ENCODE measurements around the gene ARID3B.
A peak's percentile ranks its signal among the peaks of the same experiment; 100 is the strongest.

ARID3B gene

DNA sequence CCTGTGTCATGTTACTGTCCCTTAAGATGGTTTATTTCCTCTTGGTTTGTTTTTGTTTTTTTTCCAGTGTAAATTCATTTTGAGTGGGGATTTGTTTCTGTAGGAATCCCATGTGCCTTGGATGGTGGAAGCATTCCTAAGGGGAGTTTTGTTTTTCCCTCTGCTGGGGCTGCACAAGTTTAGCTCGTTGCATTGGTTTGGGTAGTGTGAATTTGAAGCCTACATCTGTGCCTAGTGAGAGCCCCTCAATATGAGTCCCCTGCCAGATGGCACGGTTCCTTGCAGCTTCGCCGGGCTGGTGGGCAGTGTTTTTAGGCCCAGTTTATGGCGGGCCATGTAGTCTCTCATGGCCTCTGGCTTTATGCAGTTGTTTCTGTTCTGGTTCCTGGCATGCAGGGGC lies 17.7 kb downstream of the ARID3B start:
- Mint-ChIP-seq H3K4me3 (no peak overlapping the region), H3K27me3 (no peaks in the 10 kb centered on the region), H3K9me3 (no peaks in the 10 kb centered on the region), H3K27ac (no peak overlapping the region), H3K4me1 (ENCODE audit: low read depth in 2 of 2) (peaks cover 19 to 46% of the 10 kb centered on the region in 2 donors), H3K36me3 (ENCODE audit: insufficient read depth) (peaks cover 57% of the 10 kb centered on the region)
- DNase-seq: no peak
- ATAC-seq (replicated peaks): no peak

DNA sequence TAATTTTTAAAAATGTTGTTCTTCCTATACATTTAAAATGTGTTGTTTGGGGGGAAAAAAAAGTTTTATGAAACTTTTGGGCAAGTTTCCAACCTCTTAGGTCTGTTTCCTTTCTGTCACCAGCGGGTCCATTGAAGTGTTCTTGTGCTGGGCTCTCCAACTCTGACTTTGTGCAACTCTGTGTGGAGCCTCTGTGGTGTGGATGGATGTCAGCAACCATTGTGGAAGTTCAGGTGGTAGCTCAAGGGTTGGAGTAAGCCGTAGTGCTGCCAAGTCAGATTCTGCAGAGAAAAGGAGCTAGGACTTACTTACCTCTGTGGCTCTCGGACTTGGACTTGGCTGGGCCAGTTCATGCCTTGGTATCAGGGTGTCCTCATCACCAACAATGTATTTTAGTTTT lies 22.4 kb downstream of the ARID3B start:
- no peaks in the 10 kb centered on the region for H3K9me3 Mint-ChIP-seq
- peaks cover 51% of the 10 kb centered on the region for H3K36me3 Mint-ChIP-seq (ENCODE audit: insufficient read depth)
- peaks cover 35 to 58% of the 10 kb centered on the region in 2 donors for H3K4me1 Mint-ChIP-seq (ENCODE audit: low read depth in 2 of 2)
- peak overlapping the region; percentile 15 to 53 for H3K27ac Mint-ChIP-seq
- ATAC-seq (replicated peaks): no peak
- no peak overlapping the region for H3K4me3 Mint-ChIP-seq
- DNase-seq: no peak
- H3K27me3 Mint-ChIP-seq: no peaks in the 10 kb centered on the region

DNA sequence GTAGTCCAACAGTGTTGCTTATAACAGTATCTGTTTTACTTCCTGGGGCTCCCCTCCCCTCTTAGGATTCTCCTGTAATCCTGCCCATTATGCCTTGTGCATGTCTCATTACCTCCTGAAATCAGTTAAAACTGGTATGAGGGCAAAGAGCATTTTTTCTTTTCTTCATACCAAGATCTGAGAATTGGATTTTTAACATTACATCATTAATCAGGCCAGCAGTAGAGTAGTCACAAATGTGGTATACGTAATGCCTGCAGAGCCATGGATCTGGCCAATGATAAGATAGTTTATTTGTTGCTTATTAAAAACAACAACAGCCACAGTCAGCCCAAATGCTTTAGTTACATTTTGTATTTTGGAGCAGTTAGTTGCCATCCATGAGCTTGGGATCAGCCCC lies 23.2 kb downstream of the ARID3B start:
- H3K4me3 Mint-ChIP-seq: no peak overlapping the region
- no peak for ATAC-seq (replicated peaks)
- H3K27ac Mint-ChIP-seq: peak overlapping the region; percentile 15 to 16
- no peak for DNase-seq
- H3K4me1 Mint-ChIP-seq (ENCODE audit: low read depth in 2 of 2): peaks cover 34 to 51% of the 10 kb centered on the region in 2 donors
- H3K36me3 Mint-ChIP-seq (ENCODE audit: insufficient read depth): peaks cover 46% of the 10 kb centered on the region
- no peaks in the 10 kb centered on the region for H3K27me3 Mint-ChIP-seq
- no peaks in the 10 kb centered on the region for H3K9me3 Mint-ChIP-seq

- no peak for DNase-seq
- Mint-ChIP-seq H3K27ac (peak overlapping the region; percentile 14 to 80), H3K4me3 (no peak overlapping the region), H3K4me1 (ENCODE audit: low read depth in 2 of 2) (peaks cover 32 to 57% of the 10 kb centered on the region in 2 donors), H3K36me3 (ENCODE audit: insufficient read depth) (peaks cover 37% of the 10 kb centered on the region), H3K27me3 (no peaks in the 10 kb centered on the region), H3K9me3 (no peaks in the 10 kb centered on the region)
- no peak for ATAC-seq (replicated peaks)
These were observed 24.5 kb downstream of the ARID3B start for GRCh38 chr15:74565381-74566085.

DNA sequence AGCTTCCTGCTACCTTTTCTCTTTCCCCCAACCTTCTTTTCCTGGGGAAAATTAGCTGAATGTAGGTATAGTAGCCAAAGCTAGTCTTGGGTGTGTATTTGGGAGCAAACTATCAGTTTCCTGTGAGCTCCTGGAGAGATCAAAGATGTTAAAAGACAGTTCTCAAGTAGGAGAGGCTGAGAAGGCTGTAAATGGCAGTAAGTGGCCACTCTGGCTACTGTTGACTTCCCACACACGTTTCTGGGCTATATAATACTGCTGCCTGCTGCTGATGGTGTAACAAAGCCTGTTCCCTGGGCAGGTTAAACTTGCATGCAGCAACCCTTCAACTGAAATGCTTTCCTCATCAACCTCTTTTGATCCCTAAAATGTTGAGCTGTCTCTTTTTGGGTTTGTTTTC lies 27.6 kb downstream of the ARID3B start:
- Mint-ChIP-seq H3K4me1 (ENCODE audit: low read depth in 2 of 2) (peaks cover 24 to 48% of the 10 kb centered on the region in 2 donors), H3K4me3 (no peak overlapping the region), H3K36me3 (ENCODE audit: insufficient read depth) (peaks cover 39% of the 10 kb centered on the region), H3K27me3 (no peaks in the 10 kb centered on the region), H3K9me3 (no peaks in the 10 kb centered on the region), H3K27ac (peak overlapping the region; percentile 51 to 80)
- DNase-seq: no peak
- ATAC-seq (replicated peaks): no peak

- no peak overlapping the region for H3K4me3 Mint-ChIP-seq
These were observed 28.7 kb downstream of the ARID3B start for GRCh38 chr15:74569731-74570070.

GRCh38 chr15:74571191-74571590 lies 30.2 kb downstream of the ARID3B start:
- no peak overlapping the region for H3K4me3 Mint-ChIP-seq
- H3K9me3 Mint-ChIP-seq: no peaks in the 10 kb centered on the region
- no peaks in the 10 kb centered on the region for H3K27me3 Mint-ChIP-seq
- H3K27ac Mint-ChIP-seq: peak overlapping the region; percentile 16 to 51
- DNase-seq (no peak), ATAC-seq (replicated peaks) (no peak)
- peaks cover 48% of the 10 kb centered on the region for H3K36me3 Mint-ChIP-seq (ENCODE audit: insufficient read depth)
- peaks cover 15 to 43% of the 10 kb centered on the region in 2 donors for H3K4me1 Mint-ChIP-seq (ENCODE audit: low read depth in 2 of 2)

More at GRCh38 chr15:74569731-74570070, 28.7 kb downstream of the ARID3B start:
- peaks cover 21 to 48% of the 10 kb centered on the region in 2 donors for H3K4me1 Mint-ChIP-seq (ENCODE audit: low read depth in 2 of 2)
- H3K27ac Mint-ChIP-seq: peak overlapping the region in 1 of 2 donors; percentile 16
- no peak for ATAC-seq (replicated peaks)
- no peaks in the 10 kb centered on the region for H3K9me3 Mint-ChIP-seq
- no peaks in the 10 kb centered on the region for H3K27me3 Mint-ChIP-seq
- no peak for DNase-seq
- H3K36me3 Mint-ChIP-seq (ENCODE audit: insufficient read depth): peaks cover 44% of the 10 kb centered on the region

GRCh38 chr15:74573987-74574386 lies 33.0 kb downstream of the ARID3B start:
- H3K27ac Mint-ChIP-seq: peak overlapping the region in 1 of 2 donors; percentile 38
- H3K4me3 Mint-ChIP-seq: no peak overlapping the region
- peaks cover 5 to 20% of the 10 kb centered on the region in 2 donors for H3K4me1 Mint-ChIP-seq (ENCODE audit: low read depth in 2 of 2)
- DNase-seq (no peak), ATAC-seq (replicated peaks) (no peak)
- H3K27me3 Mint-ChIP-seq: no peaks in the 10 kb centered on the region
- H3K9me3 Mint-ChIP-seq: no peaks in the 10 kb centered on the region
- H3K36me3 Mint-ChIP-seq (ENCODE audit: insufficient read depth): peaks cover 62% of the 10 kb centered on the region

- DNase-seq: no peak
- no peaks in the 10 kb centered on the region for H3K9me3 Mint-ChIP-seq
- no peak overlapping the region for H3K4me3 Mint-ChIP-seq
- ATAC-seq (replicated peaks): no peak
- H3K27ac Mint-ChIP-seq: no peak overlapping the region
- H3K36me3 Mint-ChIP-seq (ENCODE audit: insufficient read depth): peaks cover 80% of the 10 kb centered on the region
- peaks cover 2 to 7% of the 10 kb centered on the region in 2 donors for H3K4me1 Mint-ChIP-seq (ENCODE audit: low read depth in 2 of 2)
- H3K27me3 Mint-ChIP-seq: no peaks in the 10 kb centered on the region
These were observed 37.5 kb downstream of the ARID3B start for GRCh38 chr15:74578496-74578994.

DNA sequence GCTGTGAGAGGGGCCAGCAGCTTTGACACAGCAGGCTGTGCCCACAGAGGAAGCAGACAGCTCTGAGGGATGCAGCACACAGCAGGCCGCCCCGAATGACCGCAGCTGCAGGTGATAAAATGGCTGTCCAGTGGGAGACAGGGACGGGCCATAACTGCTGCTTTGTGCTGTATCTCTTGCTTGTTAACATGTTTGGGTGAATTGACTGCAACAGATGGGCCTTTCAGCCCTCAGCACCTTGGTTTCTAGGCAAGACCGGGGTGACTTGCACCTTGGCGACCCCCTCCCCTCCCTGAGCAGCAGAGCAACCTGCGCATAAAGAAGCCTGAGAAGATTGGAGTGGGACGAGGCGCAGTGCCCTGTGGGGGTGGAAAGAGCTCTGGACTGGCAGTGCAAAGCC lies 38.0 kb downstream of the ARID3B start:
- no peak overlapping the region for H3K4me3 Mint-ChIP-seq
- ATAC-seq (replicated peaks): no peak
- peaks cover 76% of the 10 kb centered on the region for H3K36me3 Mint-ChIP-seq (ENCODE audit: insufficient read depth)
- no peak for DNase-seq
- no peaks in the 10 kb centered on the region for H3K9me3 Mint-ChIP-seq
- H3K27me3 Mint-ChIP-seq: no peaks in the 10 kb centered on the region
- peaks cover 2 to 9% of the 10 kb centered on the region in 2 donors for H3K4me1 Mint-ChIP-seq (ENCODE audit: low read depth in 2 of 2)
- H3K27ac Mint-ChIP-seq: no peak overlapping the region

DNA sequence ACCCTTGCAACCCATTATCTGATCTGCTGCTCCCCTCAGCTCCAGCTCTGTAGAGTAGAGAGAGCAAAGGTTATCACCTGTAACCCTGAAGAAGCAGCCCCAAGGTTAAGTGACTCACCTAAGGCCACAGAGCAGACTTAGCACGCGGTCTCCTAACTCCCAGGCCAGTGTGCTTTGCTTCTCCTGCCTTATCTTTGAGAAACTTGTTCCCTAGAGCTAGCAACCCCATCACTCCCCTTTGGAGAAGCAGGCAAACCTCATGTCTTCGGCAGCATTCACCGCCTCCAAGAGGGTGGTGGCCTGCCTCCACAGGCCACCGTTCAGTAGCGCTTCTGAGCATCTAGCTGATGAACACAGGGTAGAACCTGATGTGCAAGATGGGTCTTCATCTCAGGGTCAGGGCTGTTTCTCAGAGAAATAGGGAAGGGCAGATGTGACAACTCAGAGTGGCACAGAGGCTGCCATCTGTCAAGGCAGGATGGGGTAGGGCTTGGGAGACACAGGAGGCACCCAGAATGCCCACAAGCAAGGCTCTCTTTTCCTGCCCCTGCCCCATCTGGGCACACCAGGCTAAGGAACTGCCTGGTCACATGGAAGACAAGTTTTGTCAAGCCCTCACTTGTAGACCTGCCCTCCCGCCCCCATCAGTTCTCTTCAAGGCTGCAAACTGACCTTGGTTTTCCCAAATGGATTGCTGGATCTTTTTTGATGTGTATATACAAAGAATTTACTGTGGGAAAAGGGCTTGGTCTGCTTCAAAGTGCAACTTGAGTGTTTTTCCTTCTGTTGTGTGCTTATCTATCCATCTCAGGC lies 39.7 kb downstream of the ARID3B start:
- H3K4me1 Mint-ChIP-seq (ENCODE audit: low read depth in 2 of 2): peaks cover 2 to 13% of the 10 kb centered on the region in 2 donors
- H3K9me3 Mint-ChIP-seq: no peaks in the 10 kb centered on the region
- no peaks in the 10 kb centered on the region for H3K27me3 Mint-ChIP-seq
- H3K27ac Mint-ChIP-seq: no peak overlapping the region
- ATAC-seq (replicated peaks) (no peak), DNase-seq (no peak)
- H3K36me3 Mint-ChIP-seq (ENCODE audit: insufficient read depth): peaks cover 73% of the 10 kb centered on the region
- no peak overlapping the region for H3K4me3 Mint-ChIP-seq

- peaks cover 57% of the 10 kb centered on the region for H3K36me3 Mint-ChIP-seq (ENCODE audit: insufficient read depth)
- H3K4me3 Mint-ChIP-seq: no peak overlapping the region
- peaks cover 2 to 13% of the 10 kb centered on the region in 2 donors for H3K4me1 Mint-ChIP-seq (ENCODE audit: low read depth in 2 of 2)
- ATAC-seq (replicated peaks): no peak
- H3K27me3 Mint-ChIP-seq: no peaks in the 10 kb centered on the region
- peak overlapping the region in 1 of 2 donors; percentile 81 for H3K27ac Mint-ChIP-seq
- no peak for DNase-seq
- no peaks in the 10 kb centered on the region for H3K9me3 Mint-ChIP-seq
These were observed 43.2 kb downstream of the ARID3B start for GRCh38 chr15:74584204-74584603.

DNA sequence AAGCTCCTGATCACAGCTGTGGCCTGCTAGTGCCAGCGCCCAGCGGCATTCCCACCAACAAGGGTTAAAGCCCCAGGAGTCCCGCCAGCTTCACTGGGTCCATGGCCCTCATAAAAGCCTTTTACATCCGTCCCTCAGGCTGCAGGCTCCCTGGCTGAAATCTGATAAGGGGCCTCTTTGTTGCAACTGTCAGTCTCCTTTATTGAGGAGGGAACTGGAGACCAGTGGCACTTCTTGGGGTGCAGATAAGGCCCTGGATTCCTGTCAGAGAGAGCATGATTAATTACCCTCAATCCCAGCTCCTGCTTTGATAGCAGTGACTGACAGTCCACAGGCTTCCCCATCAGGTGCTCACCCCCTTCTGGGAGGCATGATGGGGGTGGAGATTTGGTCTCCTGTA lies 43.8 kb downstream of the ARID3B start:
- H3K27ac Mint-ChIP-seq: peak overlapping the region in 1 of 2 donors; percentile 81
- H3K36me3 Mint-ChIP-seq (ENCODE audit: insufficient read depth): peaks cover 61% of the 10 kb centered on the region

GRCh38 chr15:74585191-74585590 lies 44.2 kb downstream of the ARID3B start:
- Mint-ChIP-seq H3K27me3 (no peaks in the 10 kb centered on the region), H3K27ac (no peak overlapping the region), H3K36me3 (ENCODE audit: insufficient read depth) (peaks cover 62% of the 10 kb centered on the region), H3K4me3 (no peak overlapping the region), H3K4me1 (ENCODE audit: low read depth in 2 of 2) (peaks cover 2 to 13% of the 10 kb centered on the region in 2 donors), H3K9me3 (no peaks in the 10 kb centered on the region)
- ATAC-seq (replicated peaks) (no peak), DNase-seq (no peak)

More for the DNA sequence above, 43.8 kb downstream of the ARID3B start:
- Mint-ChIP-seq H3K27me3 (no peaks in the 10 kb centered on the region), H3K4me1 (ENCODE audit: low read depth in 2 of 2) (peaks cover 2 to 13% of the 10 kb centered on the region in 2 donors), H3K9me3 (no peaks in the 10 kb centered on the region), H3K4me3 (no peak overlapping the region)
- ATAC-seq (replicated peaks) (no peak), DNase-seq (no peak)

Measured in effector memory CD8-positive, alpha-beta T cell (primary cell).